ENCODE results near the gene TSC22D4.
A peak's percentile ranks its signal among the peaks of the same experiment; 100 is the strongest.
"Not testable (repeated sequence)": the region's sequence is repeated elsewhere in the genome, so short reads cannot be mapped to it uniquely, and the experiment has no call there.

Gene TSC22D4

GRCh38 chr7:100478958-100479660 lies at the start of gene TSC22D4:
TSC22D4 (minus strand) TSS chr7:100479214; CDS start chr7:100478038, 1,176 bp downstream.
- peaks cover 10% of the 10 kb centered on the region for H3K36me3 Mint-ChIP-seq (ENCODE audit: low read depth)

GRCh38 chr7:100528108-100528866 lies 49.3 kb upstream of the TSC22D4 start:
- DNase-seq; H3K27ac Mint-ChIP-seq; H3K27me3 Mint-ChIP-seq; H3K9me3 Mint-ChIP-seq; H3K36me3 Mint-ChIP-seq (ENCODE audit: low read depth); ATAC-seq: not testable (repeated sequence)
- peak overlapping the region; percentile 0 for H3K4me3 Mint-ChIP-seq
- peaks cover 15% of the 10 kb centered on the region for H3K4me1 Mint-ChIP-seq

More at GRCh38 chr7:100478958-100479660, at the start of gene TSC22D4:
- no peaks in the 10 kb centered on the region for H3K9me3 Mint-ChIP-seq
- peak within 1 kb of the TSS; percentile 89 for H3K4me3 Mint-ChIP-seq
- DNase-seq = peak; percentile 91
- peak; percentile 76 for ATAC-seq
- H3K27me3 Mint-ChIP-seq = no peaks in the 10 kb centered on the region
- peak within 1 kb of the TSS; percentile 84 for H3K27ac Mint-ChIP-seq
- H3K4me1 Mint-ChIP-seq = peaks cover 45% of the 10 kb centered on the region

DNA sequence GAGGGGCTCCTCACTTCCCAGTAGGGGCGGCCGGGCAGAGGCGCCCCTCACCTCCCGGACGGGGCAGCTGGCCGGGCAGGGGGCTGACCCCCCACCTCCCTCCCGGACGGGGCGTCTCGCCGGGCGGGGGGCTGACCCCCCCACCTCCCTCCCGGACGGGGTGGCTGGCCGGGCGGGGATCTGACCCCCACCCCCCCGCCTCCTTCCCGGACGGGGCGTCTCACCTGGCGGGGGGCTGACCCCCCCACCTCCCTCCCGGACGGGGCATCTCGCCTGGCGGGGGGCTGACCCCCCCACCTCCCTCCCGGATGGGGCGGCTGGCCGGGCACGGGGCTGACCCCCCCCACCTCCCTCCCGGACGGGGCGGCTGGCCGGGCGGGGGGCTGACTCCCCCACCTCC lies 44.2 kb upstream of the TSC22D4 start:
- not testable (repeated sequence) for ATAC-seq; H3K4me3 Mint-ChIP-seq; H3K36me3 Mint-ChIP-seq (ENCODE audit: low read depth); H3K27me3 Mint-ChIP-seq; DNase-seq; H3K9me3 Mint-ChIP-seq; H3K27ac Mint-ChIP-seq
- H3K4me1 Mint-ChIP-seq = peaks cover 13% of the 10 kb centered on the region

- ATAC-seq; H3K9me3 Mint-ChIP-seq; H3K27ac Mint-ChIP-seq; H3K4me1 Mint-ChIP-seq; H3K36me3 Mint-ChIP-seq (ENCODE audit: low read depth); H3K27me3 Mint-ChIP-seq; H3K4me3 Mint-ChIP-seq; DNase-seq: not testable (repeated sequence)
Observed at GRCh38 chr7:100521909-100522593, 43.0 kb upstream of the TSC22D4 start.

DNA sequence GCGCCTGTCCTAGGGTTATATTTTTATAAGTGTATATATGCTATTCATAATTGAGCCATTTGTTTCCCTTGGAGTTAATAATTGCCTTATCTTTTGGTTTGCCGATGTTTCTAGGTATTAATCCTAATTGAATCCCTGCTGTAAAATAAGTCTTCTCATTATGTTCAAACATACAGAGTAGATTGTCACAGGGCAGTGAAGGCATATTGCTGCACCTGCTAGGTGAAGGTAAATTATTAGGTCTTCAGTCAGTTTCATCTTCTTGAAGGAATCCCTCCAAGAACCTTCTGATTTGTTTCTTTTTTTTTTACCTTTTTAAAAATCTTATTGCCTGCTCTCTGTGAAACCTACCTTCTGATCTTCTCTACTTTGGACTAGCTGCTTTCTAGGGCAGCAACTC lies 42.1 kb upstream of the TSC22D4 start:
- Mint-ChIP-seq H3K4me1 (peaks cover 11% of the 10 kb centered on the region), H3K27ac (no peak overlapping the region), H3K9me3 (no peaks in the 10 kb centered on the region), H3K4me3 (no peak overlapping the region), H3K27me3 (no peaks in the 10 kb centered on the region), H3K36me3 (ENCODE audit: low read depth) (no peaks in the 10 kb centered on the region)
- DNase-seq = no peak
- no peak for ATAC-seq

GRCh38 chr7:100520138-100520537 lies 41.1 kb upstream of the TSC22D4 start:
- Mint-ChIP-seq H3K36me3 (ENCODE audit: low read depth) (no peaks in the 10 kb centered on the region), H3K4me1 (peaks cover 20% of the 10 kb centered on the region), H3K9me3 (no peaks in the 10 kb centered on the region), H3K27ac (no peak overlapping the region), H3K4me3 (no peak overlapping the region), H3K27me3 (no peaks in the 10 kb centered on the region)
- no peak for ATAC-seq
- DNase-seq = no peak

GRCh38 chr7:100519580-100519979 lies 40.6 kb upstream of the TSC22D4 start:
- peaks cover 22% of the 10 kb centered on the region for H3K4me1 Mint-ChIP-seq
- H3K4me3 Mint-ChIP-seq = no peak overlapping the region
- H3K36me3 Mint-ChIP-seq (ENCODE audit: low read depth) = no peaks in the 10 kb centered on the region
- DNase-seq (no peak), ATAC-seq (no peak)
- no peak overlapping the region for H3K27ac Mint-ChIP-seq
- H3K9me3 Mint-ChIP-seq = no peaks in the 10 kb centered on the region
- no peaks in the 10 kb centered on the region for H3K27me3 Mint-ChIP-seq

DNA sequence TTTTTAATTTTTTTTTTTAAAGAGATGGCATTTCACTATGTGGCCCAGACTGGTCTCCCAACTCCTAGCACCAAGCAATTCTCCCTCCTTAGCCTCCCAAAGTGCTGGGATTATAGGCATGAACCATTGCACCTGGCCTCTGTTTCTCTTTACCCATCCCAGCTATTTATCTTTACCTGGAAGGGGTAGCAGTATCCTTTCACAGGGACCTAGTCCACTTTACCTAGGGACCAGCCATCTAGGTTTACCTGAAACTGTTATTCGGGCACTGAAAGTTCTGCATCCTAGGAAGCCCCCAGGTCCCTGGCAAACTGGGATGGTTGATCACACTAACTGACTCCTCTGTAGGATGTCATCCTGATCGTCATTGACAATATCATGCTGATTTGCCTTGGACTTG lies 38.3 kb upstream of the TSC22D4 start:
- no peaks in the 10 kb centered on the region for H3K9me3 Mint-ChIP-seq
- H3K27ac Mint-ChIP-seq = no peak overlapping the region
- no peak for DNase-seq
- H3K36me3 Mint-ChIP-seq (ENCODE audit: low read depth) = no peaks in the 10 kb centered on the region
- H3K4me3 Mint-ChIP-seq = no peak overlapping the region
- peaks cover 24% of the 10 kb centered on the region for H3K4me1 Mint-ChIP-seq
- no peak for ATAC-seq
- H3K27me3 Mint-ChIP-seq = no peaks in the 10 kb centered on the region

GRCh38 chr7:100516135-100516812 lies 37.3 kb upstream of the TSC22D4 start:
- Mint-ChIP-seq H3K9me3 (no peaks in the 10 kb centered on the region), H3K27ac (peak overlapping the region; percentile 59), H3K4me3 (peak overlapping the region; percentile 17), H3K36me3 (ENCODE audit: low read depth) (no peaks in the 10 kb centered on the region), H3K27me3 (no peaks in the 10 kb centered on the region), H3K4me1 (peaks cover 24% of the 10 kb centered on the region)
- ATAC-seq (peak; percentile 59), DNase-seq (peak; percentile 23)

- no peaks in the 10 kb centered on the region for H3K36me3 Mint-ChIP-seq (ENCODE audit: low read depth)
- no peak overlapping the region for H3K4me3 Mint-ChIP-seq
- ATAC-seq (no peak), DNase-seq (no peak)
- no peak overlapping the region for H3K27ac Mint-ChIP-seq
- H3K27me3 Mint-ChIP-seq = peaks cover 3% of the 10 kb centered on the region
- no peaks in the 10 kb centered on the region for H3K9me3 Mint-ChIP-seq
- peaks cover 24% of the 10 kb centered on the region for H3K4me1 Mint-ChIP-seq
Observed at GRCh38 chr7:100515072-100515532, 36.1 kb upstream of the TSC22D4 start.

GRCh38 chr7:100513212-100513810 lies 34.3 kb upstream of the TSC22D4 start:
- Mint-ChIP-seq H3K4me3 (no peak overlapping the region), H3K36me3 (ENCODE audit: low read depth) (no peaks in the 10 kb centered on the region), H3K4me1 (peaks cover 24% of the 10 kb centered on the region), H3K9me3 (no peaks in the 10 kb centered on the region), H3K27ac (no peak overlapping the region), H3K27me3 (peaks cover 3% of the 10 kb centered on the region)
- ATAC-seq (no peak), DNase-seq (no peak)

DNA sequence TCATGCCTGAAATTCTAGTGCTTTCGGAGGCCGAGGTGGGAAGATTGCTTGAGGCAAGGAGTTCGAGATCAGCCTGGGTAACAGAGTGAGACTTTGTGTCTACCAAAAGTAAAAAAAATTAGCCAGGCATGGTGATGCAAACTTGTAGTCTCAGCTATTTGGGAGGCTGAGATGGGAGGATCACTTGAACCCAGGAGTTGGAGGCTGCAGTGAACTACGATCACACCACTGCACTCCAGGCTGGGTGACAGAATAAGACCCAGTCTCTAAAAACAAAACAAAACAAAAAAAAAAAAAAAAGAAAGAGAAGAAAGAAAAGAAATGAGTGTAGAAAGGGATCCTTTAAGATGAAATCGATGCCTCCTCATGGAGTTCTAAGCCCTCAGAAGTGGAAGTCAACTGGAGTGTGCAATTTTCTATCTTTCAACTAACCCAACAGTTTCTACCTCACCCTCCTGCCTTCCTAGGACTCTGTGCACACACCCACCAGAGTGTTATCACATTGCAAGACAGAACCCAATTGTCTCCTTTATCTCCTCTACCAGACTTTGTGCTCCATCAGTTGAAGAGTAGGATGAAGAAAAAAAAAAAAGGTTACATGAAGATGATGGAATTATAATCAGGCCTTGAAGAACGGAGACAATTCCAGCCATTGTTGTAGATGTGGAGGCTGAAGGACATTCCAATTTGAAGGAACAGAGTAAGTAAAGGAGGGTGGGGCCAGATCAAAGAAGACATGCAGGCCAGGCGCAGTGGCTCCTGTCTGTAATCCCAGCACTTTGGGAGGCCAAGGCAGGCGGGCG lies 31.6 kb upstream of the TSC22D4 start:
- peaks cover 9% of the 10 kb centered on the region for H3K4me1 Mint-ChIP-seq
- ATAC-seq (no peak), DNase-seq (no peak)
- H3K27me3 Mint-ChIP-seq = peaks cover 4% of the 10 kb centered on the region
- no peak overlapping the region for H3K4me3 Mint-ChIP-seq
- no peaks in the 10 kb centered on the region for H3K9me3 Mint-ChIP-seq
- no peaks in the 10 kb centered on the region for H3K36me3 Mint-ChIP-seq (ENCODE audit: low read depth)
- no peak overlapping the region for H3K27ac Mint-ChIP-seq

GRCh38 chr7:100509231-100509630 lies 30.2 kb upstream of the TSC22D4 start:
- DNase-seq (no peak), ATAC-seq (no peak)
- Mint-ChIP-seq H3K4me3 (no peak overlapping the region), H3K27ac (peak overlapping the region; percentile 8), H3K27me3 (peaks cover 4% of the 10 kb centered on the region), H3K36me3 (ENCODE audit: low read depth) (no peaks in the 10 kb centered on the region), H3K9me3 (no peaks in the 10 kb centered on the region), H3K4me1 (peaks cover 2% of the 10 kb centered on the region)
